GOT3 (cell line): ENCODE data around the gene VWF.

Experiments
- DNase-seq: peaks from one replicate; lab custom pipeline; 2025; ENCODE audit warnings: mixed read lengths; lab: John Stamatoyannopoulos, UW

VWF gene

DNA sequence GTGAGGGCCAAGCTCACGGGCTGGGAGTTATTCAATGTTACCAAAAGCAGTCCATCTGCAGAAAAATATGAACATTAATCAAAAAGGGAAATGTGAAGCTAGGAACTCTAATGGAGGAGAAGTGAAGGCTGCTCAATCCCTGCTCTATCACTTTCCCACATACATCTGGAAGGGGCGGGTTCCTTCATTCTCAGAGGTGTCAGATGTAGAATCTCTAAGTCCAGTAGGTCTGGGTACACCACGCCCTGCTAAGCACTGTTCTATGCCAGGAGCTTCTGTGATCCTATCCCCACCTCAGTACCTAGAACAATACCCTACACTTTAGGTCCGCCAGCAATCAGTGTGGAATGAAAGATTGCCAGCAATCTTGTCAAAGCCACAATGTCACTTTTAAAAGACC, 142.4 kb downstream of the VWF start:
- no peak for DNase-seq

- DNase-seq: no peak
Observed at GRCh38 chr12:5977556-5977955, 146.9 kb downstream of the VWF start.

DNA sequence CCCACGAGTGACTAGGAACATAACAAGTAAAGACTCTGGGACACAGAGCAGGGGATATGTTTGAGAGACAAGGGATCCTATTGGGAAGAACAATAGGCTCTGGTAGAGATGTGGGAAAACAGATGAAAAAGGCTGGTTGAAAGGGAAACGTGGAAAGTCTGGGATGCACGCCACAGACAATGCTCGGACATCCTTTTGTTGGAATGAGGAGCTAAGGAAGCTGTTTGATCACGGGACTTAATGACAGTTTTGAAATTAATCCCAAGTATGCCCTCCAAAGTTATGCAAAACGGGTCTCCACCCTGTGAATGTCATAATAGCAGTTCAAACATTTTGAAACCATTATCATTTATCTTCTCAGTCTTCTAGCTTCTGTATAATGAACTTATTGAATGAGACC, 147.8 kb downstream of the VWF start:
- DNase-seq: no peak

- no peak for DNase-seq
Observed at GRCh38 chr12:5976196-5976595, 148.3 kb downstream of the VWF start.

DNA sequence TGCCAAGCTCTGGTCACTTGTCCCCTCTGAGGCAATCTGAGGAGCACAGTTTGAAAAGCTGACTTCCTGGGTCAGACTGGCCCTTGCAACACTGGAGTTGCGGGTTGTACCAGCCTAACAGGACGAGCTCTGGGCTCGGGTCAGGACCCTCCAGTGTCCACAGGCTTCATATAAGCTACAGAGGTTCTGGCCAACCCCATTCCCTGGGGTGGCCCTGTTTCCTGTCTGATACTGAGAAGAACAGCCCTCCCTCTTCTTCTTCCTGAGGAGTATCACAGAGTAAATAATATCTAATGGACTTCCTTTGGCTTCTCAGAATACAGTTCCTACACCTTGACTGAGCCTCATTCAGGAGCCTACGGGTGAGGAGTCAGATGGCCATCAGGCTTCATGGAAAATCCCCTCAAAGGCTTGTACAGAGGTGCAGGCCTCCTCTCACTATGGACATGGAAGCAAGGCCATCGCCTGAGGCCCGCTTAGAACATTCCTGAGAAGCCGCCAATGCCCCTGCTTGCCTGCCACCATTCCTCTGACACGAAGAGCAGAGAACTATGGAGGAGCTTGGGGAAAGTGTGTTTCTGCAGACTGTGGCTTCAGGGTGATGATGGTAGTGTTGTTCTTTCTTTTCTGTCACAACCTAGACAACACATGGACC, 150.9 kb downstream of the VWF start:
- no peak for DNase-seq

- no peak for DNase-seq
Observed at GRCh38 chr12:5972387-5972786, 152.1 kb downstream of the VWF start.

- no peak for DNase-seq
Observed at GRCh38 chr12:5971194-5971850, 153.1 kb downstream of the VWF start.

DNA sequence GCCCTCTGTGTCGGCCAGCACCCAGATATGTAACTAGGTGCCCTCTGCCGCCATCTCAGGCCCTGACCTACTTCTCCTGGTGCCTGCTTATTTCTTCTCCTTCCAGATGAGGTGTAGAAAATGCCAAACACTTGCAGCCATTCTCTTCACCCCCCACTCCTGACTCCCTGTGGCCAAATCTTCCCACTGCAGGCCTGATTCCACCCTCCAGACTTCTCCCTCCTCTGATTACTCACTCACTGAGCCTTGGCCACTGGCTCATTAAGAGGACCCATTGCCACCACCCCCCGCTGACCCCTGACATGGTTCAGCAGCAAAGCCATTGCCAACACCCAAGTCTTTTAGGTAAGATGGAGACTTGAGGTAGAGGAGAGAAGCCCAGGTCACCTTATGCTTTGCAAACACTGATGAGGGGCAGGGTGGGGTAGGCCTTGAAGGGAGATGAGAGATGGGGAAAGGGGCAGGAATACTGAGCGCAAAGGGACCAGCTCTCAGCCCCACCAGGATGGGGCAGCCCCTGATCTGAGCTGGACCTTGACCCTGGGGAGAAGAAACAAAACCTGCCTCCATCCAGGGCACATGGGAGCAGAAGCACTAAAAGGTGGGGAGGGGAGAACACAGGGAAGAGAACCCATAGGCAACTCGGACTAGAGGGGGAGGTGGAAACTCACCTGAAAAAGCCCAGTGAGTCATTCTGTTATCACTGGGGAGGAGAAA, 154.3 kb downstream of the VWF start:
- no peak for DNase-seq

GRCh38 chr12:5969156-5969973, 155.1 kb downstream of the VWF start:
- DNase-seq: no peak

DNA sequence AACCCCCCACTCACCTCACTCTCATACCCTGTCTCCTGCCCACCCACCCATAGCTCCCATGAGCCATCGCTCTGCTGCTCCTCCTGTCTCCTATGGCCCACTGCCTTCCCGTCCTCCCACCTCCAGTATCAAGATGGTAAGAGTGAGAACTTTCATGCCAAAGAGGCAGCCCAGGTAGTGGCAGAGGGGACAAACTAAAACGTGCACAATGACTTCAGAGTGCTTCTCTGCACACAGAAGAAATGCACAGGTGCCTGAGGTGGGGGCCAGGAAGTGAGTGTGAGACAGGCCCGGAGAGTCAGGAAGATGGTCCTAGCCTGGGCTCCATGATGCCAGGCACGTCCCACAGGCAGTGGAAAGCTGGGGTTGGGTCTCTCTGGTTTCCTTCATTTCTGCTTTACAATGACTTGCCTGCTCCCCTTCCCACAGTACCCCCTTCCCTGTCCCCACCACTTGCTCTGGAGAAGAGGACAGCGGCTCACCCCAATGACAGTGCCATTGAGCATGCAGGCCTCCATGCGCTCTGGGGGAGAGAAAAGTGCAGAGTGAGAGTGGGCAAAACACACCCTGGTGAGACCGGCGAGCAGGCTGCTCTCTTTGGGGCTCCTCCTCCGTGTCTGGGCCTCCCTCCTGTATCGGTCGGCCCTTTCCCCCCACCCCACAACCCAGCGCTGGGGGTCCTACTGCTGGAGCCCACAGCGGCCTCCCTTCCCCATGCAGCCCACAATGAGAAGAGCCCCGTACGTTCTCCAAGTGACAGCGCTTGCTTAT, 156.6 kb downstream of the VWF start:
- no peak for DNase-seq

GRCh38 chr12:5966486-5967095, 157.9 kb downstream of the VWF start:
- DNase-seq: no peak

GRCh38 chr12:5965950-5966383, 158.5 kb downstream of the VWF start:
- DNase-seq: no peak

DNA sequence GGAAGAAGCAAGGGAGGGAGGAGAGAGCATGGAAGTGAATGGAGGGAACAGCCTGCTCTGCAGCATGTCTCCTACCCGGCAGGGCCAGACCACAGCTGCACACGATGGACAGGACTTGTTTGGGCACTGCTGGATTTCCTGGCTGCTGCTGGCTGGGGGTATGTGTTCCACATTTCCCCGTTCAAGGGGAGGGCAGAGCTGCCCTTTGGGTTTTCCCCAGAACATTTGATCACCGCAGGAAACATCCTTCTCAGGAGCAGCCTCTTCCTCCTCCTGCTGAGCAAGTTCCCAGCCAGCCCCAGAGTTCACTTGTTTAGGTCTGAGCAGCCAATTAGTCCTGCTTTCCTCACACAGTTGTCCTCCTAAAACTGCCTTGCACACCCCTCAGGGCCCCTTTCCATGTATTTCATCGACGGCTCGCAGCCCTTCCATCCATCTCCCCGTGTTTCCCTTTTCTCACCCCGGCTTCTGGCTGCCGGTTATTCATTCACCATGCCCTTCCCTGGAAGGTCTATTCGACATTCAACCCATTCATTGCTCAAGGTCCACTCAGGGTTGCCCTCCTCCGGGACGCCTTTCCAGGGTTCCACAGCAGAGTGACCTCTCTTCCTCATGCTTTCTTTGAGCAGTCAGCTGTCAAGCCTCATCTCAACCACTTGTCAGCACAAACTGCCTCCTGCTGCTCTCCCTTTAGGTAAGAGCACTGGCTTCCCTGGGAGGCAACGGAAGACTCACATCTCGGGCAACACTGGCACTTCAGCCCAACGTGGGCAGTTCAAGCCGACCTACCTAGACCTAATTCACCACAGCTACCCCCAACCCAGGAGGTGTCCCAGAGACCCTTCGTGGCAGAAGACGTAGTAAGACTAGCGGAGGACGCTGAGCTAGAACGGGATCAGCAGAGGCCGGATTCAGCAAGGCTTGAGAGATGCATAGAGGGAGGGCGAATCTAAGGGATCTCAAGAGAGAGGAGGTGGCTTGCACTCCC, 159.3 kb downstream of the VWF start:
- no peak for DNase-seq

DNA sequence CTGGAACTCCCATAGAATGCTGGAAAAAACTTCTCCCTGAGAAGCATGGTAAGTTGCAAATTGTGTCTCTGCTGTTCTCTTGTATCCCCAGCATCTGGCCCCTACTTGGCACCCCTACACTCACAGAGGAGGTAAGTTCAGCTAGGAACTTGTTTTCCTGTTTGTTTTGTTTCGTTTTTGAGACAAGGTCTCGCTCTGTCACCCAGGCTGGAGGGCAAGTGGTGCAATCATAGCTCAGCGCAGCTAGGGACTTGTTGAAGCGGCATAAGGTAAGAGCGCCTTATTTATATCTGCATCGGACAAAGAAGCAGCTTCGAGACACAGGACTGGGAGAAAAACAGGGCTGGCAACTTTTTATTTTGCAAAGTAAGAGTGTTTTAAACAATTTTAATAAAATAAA, 161.0 kb downstream of the VWF start:
- no peak for DNase-seq

- no peak for DNase-seq
Observed at GRCh38 chr12:5960783-5961182, 163.7 kb downstream of the VWF start.

DNA sequence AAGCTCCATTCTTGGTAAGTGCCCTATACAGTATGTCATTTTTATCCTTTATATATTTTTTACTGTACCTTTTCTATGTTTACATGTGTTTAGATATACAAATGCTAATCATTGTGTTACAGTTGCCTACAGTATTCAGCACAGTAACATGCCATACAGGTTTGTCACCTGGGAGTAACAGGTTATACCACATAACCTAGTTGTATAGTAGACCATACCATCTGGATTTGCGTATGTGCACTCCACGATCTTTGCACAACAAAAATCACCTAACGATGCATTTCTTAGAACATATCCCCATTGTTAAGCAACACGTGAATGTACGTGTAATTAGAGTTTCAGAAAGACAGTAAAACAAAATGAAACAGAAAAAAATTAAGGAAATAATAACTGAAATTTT, 167.5 kb downstream of the VWF start:
- DNase-seq: no peak

- DNase-seq: no peak
Observed at GRCh38 chr12:5954661-5955060, 169.8 kb downstream of the VWF start.

DNA sequence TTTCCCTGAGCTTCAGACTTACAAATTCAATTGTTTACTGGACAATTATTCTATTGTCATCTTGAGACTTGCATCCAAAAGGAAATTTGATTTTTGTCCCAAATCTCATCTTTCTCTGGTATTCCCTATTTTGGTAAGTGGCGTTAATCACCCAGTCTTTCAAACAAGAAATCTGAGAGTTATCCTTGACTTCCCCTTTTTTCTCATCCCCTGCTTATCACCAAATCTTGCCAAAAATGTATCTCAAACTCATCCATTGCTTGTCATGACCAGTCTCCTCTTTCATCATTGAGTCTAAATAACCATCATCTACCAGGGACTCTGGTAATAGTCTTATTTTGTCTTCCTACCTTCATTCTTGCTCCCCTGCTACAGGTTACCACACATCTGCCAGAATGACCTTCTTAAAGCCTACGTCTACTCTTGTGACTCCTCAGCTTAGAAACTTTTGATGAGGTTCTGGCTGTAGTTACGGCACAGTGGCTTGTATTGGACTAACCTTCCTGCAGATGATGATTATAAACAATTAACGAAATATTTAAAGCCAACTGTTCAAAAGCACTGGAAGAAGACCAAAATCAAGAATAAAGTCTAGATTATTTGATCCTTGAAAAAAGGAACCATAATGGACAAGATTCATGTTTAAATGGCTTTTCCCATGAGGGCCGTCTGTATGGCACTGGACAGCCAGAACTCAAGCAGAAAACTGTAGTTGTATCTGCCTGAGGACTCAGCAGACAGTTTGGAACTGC, 170.5 kb downstream of the VWF start:
- DNase-seq: no peak

DNA sequence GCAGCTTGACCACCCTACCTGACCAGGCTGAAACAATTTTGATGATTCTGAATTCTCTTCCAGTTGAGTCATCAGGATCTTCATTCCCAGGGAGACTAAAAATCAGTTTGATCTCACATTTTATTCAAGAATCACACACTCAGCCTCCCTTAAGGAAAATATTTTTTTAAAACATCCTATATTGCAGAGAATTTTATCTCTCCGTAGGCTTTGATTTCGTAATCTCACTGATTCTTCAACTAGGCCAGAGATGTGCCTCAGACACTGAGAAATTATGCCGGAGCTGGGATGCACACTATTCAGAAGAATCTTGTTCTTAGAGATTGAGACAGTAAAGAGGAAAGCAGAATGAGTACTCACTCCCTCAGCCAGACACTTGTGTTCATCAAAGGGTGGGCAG, 172.4 kb downstream of the VWF start:
- DNase-seq: no peak
